Thyroid gland (tissue), 4 donors: Measurements from ENCODE around the gene NXT1.

Experiments used
- POLR2A ChIP-seq, 2 donors: fragments of 450-650 bp; IDR thresholded peaks; one replicate each; pipeline ENCODE4 v1.6.1; 2017; ENCODE audit warnings: antibody characterized with exemption in 2 of 2, mild to moderate bottlenecking in 2 of 2, moderate library complexity in 1 of 2
- TF ChIP-seq, protein P1 (sequence below), 6 experiments: fragments of 200-600 bp in 3 of 6; fragments of 450-650 bp in 3 of 6; sonication (generic) in 3 of 6; IDR thresholded peaks; one replicate each; pipeline ENCODE4 v1.5.1; 2016 to 2019; ENCODE audit warnings: antibody characterized with exemption in 6 of 6, mild to moderate bottlenecking in 2 of 6, inconsistent platforms in 1 of 6, moderate library complexity in 1 of 6

DNA sequence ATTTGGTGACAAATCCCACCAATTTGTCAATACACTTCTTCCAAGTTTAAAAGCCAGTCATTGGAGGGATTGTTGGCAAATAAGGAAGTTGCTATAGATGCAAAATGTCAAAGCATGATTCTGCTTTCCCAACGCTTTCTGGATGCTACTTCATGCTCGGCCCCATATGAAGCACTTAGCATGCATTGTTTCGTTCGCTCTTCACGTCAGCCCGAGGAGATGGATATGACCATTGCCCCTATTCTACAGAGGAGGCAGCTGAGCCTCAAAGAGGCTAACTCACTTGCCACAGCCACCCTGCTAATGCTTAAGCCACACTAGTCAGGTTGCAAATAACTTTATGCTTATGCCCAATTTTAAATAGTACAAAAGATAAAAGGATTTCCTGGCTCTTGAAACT lies 2.8 kb upstream of the NXT1 start:
- TF ChIP-seq, protein P1, sequence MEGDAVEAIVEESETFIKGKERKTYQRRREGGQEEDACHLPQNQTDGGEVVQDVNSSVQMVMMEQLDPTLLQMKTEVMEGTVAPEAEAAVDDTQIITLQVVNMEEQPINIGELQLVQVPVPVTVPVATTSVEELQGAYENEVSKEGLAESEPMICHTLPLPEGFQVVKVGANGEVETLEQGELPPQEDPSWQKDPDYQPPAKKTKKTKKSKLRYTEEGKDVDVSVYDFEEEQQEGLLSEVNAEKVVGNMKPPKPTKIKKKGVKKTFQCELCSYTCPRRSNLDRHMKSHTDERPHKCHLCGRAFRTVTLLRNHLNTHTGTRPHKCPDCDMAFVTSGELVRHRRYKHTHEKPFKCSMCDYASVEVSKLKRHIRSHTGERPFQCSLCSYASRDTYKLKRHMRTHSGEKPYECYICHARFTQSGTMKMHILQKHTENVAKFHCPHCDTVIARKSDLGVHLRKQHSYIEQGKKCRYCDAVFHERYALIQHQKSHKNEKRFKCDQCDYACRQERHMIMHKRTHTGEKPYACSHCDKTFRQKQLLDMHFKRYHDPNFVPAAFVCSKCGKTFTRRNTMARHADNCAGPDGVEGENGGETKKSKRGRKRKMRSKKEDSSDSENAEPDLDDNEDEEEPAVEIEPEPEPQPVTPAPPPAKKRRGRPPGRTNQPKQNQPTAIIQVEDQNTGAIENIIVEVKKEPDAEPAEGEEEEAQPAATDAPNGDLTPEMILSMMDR (IDR thresholded peaks at IDR 0.05) = no peak
- no peak for TF ChIP-seq POLR2A (IDR thresholded peaks at IDR 0.05)
